ENCODE measurements around the gene ZBTB8A. TPM values are rescaled to one million over a fixed set of nuclear protein-coding genes. Genes with fewer than 3 reads are reported as not detected.
A peak's percentile ranks its signal among the peaks of the same experiment; 100 is the strongest.

The ZBTB8A gene
- polyA plus RNA-seq, 3 donors: 17.7 to 18.1 (median 18.0) TPM

DNA sequence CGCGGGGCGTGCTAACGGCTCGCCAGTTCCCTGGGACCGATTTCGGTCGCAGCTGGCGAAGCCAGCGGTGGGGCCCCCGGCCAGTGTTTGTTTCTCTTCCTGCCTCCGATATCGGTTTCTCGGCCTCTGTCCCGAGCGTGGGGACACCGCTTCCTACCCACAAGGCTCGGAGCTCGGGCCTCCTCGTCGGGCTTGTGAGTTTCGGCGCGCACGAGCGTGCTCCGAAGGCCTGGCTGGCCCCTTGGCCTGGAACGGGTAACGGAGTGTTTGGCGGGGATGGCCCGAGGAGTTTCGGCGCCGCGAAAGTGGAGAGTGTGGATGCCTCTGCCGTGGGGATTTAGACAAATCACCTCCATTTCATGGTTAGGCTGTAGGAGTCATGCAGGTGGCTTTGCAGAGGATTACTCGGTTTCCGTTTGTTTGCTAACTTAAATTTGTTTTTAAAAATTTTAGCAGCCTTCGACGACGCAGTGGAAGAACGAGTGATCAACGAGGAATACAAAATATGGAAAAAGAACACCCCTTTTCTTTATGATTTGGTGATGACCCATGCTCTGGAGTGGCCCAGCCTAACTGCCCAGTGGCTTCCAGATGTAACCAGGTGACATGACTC, 112.3 kb downstream of the ZBTB8A start:
- DNase-seq (ENCODE audit: low read depth in 3 of 3, low spot score in 2 of 3): peak in 1 of 3 donors; percentile 61

DNA sequence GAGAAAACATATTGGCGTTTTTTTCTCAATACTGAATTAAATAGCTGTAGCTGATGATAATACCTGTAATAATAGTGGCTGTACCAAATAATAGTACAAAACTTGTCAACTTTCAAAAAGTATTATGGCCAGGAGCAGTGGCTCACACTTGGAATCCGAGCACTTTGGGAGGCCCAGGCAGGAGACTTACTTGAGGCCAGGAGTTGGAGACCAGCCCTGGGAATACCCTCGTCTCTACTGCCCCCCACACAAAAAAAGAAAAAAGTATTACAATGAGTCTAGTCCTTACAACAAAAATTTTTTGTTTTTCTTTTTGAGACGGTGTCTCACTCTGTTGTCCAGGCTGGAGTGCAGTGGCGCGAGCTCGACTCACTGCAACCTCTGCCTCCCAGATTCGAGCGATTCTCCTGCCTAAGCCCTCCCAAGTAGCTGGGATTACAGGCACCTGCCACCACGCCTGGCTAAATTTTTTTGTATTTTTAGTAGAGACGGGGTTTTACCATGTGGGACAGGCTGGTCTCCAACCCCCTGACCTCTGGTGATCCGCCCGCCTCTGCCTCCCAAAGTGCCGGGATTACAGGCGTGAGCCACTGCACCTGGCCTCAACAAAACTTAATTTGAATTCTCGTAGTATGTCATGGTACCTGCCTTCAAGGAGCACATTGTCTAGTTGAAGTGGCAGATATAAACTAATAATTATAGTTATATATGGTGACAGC, 113.2 kb downstream of the ZBTB8A start:
- DNase-seq (ENCODE audit: low read depth in 3 of 3, low spot score in 2 of 3): no peak

Other genes starting within 250 kb of the ZBTB8A start
- 100 to 1,000 TPM; 173 to 203 (median 193) TPM for gene HDAC1, start 247.3 kb upstream of the ZBTB8A start, polyA plus RNA-seq (ENCODE audit: insufficient read length in 3 of 3)
- 100 to 1,000 TPM; 391 to 445 (median 436) TPM for gene MARCKSL1, start 203.2 kb upstream of the ZBTB8A start, polyA plus RNA-seq (ENCODE audit: insufficient read length in 3 of 3)
- 1 to 10 TPM; 3.0 to 4.3 (median 4.1) TPM for gene FAM229A, start 176.9 kb upstream of the ZBTB8A start, polyA plus RNA-seq (ENCODE audit: insufficient read length in 3 of 3)
- 1 to 10 TPM; 1.2 to 2.1 (median 1.3) TPM for gene TSSK3, start 176.9 kb upstream of the ZBTB8A start, polyA plus RNA-seq (ENCODE audit: insufficient read length in 3 of 3)
- gene BSDC1, start 145.0 kb upstream of the ZBTB8A start, polyA plus RNA-seq (ENCODE audit: insufficient read length in 3 of 3): 10 to 100 TPM; 58.8 to 60.3 (median 59.5) TPM
- 1 to 10 TPM in 1 of 3 donors, under 1 TPM in 2; 0.89 to 1.1 (median 1.00) TPM for gene ZBTB8B, start 74.4 kb upstream of the ZBTB8A start, polyA plus RNA-seq (ENCODE audit: insufficient read length in 3 of 3)
- 10 to 100 TPM; 38.7 to 48.6 (median 48.0) TPM for gene ZBTB8OS, start 111.1 kb downstream of the ZBTB8A start, polyA plus RNA-seq (ENCODE audit: insufficient read length in 3 of 3)
- gene RBBP4, start 111.8 kb downstream of the ZBTB8A start, polyA plus RNA-seq (ENCODE audit: insufficient read length in 3 of 3): 100 to 1,000 TPM; 356 to 360 (median 357) TPM
- gene SYNC, start 163.3 kb downstream of the ZBTB8A start, polyA plus RNA-seq (ENCODE audit: insufficient read length in 3 of 3): 1 to 10 TPM in 2 of 3 donors, under 1 TPM in 1; 0.97 to 1.9 (median 1.3) TPM